Measurements from ENCODE around the gene MX2.

The MX2 gene

GRCh38 chr21:41375875-41376274 is 14.0 kb downstream of the MX2 start:
- no peak overlapping the region for H3K4me3 ChIP-seq (replicated peaks; ENCODE audit: low read depth, low read length)
- TF ChIP-seq CTCF (IDR thresholded peaks at IDR 0.05; ENCODE audit: low read length, missing control alignments), result no peak
- no peak for DNase-seq (ENCODE audit: low read depth)

- TF ChIP-seq CTCF (IDR thresholded peaks at IDR 0.05; ENCODE audit: low read length, missing control alignments), result no peak
- no peak overlapping the region for H3K4me3 ChIP-seq (replicated peaks; ENCODE audit: low read depth, low read length)
- DNase-seq (ENCODE audit: low read depth), result no peak
These were observed 15.9 kb downstream of the MX2 start for GRCh38 chr21:41377715-41378114.

GRCh38 chr21:41378849-41379248 is 17.0 kb downstream of the MX2 start:
- no peak for TF ChIP-seq CTCF (IDR thresholded peaks at IDR 0.05; ENCODE audit: low read length, missing control alignments)
- no peak for DNase-seq (ENCODE audit: low read depth)
- no peak overlapping the region for H3K4me3 ChIP-seq (replicated peaks; ENCODE audit: low read depth, low read length)

GRCh38 chr21:41379901-41380300 is 18.1 kb downstream of the MX2 start:
- DNase-seq (ENCODE audit: low read depth), result no peak
- TF ChIP-seq CTCF (IDR thresholded peaks at IDR 0.05; ENCODE audit: low read length, missing control alignments), result no peak
- H3K4me3 ChIP-seq (replicated peaks; ENCODE audit: low read depth, low read length), result no peak overlapping the region

GRCh38 chr21:41381731-41382130 is 19.9 kb downstream of the MX2 start:
- no peak for DNase-seq (ENCODE audit: low read depth)
- no peak overlapping the region for H3K4me3 ChIP-seq (replicated peaks; ENCODE audit: low read depth, low read length)
- no peak for TF ChIP-seq CTCF (IDR thresholded peaks at IDR 0.05; ENCODE audit: low read length, missing control alignments)

GRCh38 chr21:41387042-41387819 is 25.4 kb downstream of the MX2 start:
- no peak overlapping the region for H3K4me3 ChIP-seq (replicated peaks; ENCODE audit: low read depth, low read length)
- DNase-seq (ENCODE audit: low read depth), result no peak
- TF ChIP-seq CTCF (IDR thresholded peaks at IDR 0.05; ENCODE audit: low read length, missing control alignments), result no peak

GRCh38 chr21:41387824-41388223 is 26.0 kb downstream of the MX2 start:
- no peak for TF ChIP-seq CTCF (IDR thresholded peaks at IDR 0.05; ENCODE audit: low read length, missing control alignments)
- H3K4me3 ChIP-seq (replicated peaks; ENCODE audit: low read depth, low read length), result no peak overlapping the region
- DNase-seq (ENCODE audit: low read depth), result no peak

Measured in fibroblast of pulmonary artery (primary cell).